CD4-positive, alpha-beta memory T cell (primary cell): Measurements from ENCODE around the gene DOCK4. TPM values are rescaled to one million over a fixed set of nuclear protein-coding genes. Genes with fewer than 3 reads are reported as not detected.

Experiments
- CTCF ChIA-PET: fragments of 350-600 bp; sonication (Branson Sonifier 250); formaldehyde crosslinking; loops from one replicate; lab custom pipeline; 2021; ENCODE audit warnings: inconsistent platforms; ENCODE audit not compliant: partially characterized antibody; lab: Charles Lee
- POLR2A ChIA-PET: fragments of 350-600 bp; sonication (Branson Sonifier 250); formaldehyde crosslinking; loops from one replicate; lab custom pipeline; 2021; ENCODE audit not compliant: partially characterized antibody; lab: Charles Lee
- DNase-seq, 5 donors: peaks; one replicate each; pipeline versions ENCODE4 v3.0.0 to v3.0.0-alpha.2; 2020 to 2022; ENCODE audit warnings: mixed read lengths in 1 of 5
- H3K27ac ChIP-seq: one replicate; pipeline ENCODE4 v1.7.0; 2013; ENCODE audit warnings: low read depth, low read length
- H3K27me3 ChIP-seq: 2 replicates; pipeline ENCODE4 v1.7.0; 2013; ENCODE audit warnings: mild to moderate bottlenecking, low read length, moderate library complexity; ENCODE audit not compliant: insufficient read depth
- H3K36me3 ChIP-seq: 2 replicates; pipeline ENCODE4 v1.7.0; 2013; ENCODE audit warnings: mild to moderate bottlenecking, low read length, moderate library complexity; ENCODE audit not compliant: insufficient read depth
- H3K4me1 ChIP-seq: 2 replicates; pipeline ENCODE4 v1.7.0; 2013; ENCODE audit warnings: mild to moderate bottlenecking, low read length, moderate library complexity; ENCODE audit not compliant: insufficient read depth
- H3K4me3 ChIP-seq, 2 donors: one replicate each; pipeline ENCODE4 v1.7.0; 2013; ENCODE audit warnings: low read length in 2 of 2, mild to moderate bottlenecking in 1 of 2
- H3K9me3 ChIP-seq, 2 donors: one replicate each; pipeline ENCODE4 v1.7.0; 2013; ENCODE audit warnings: low read length in 2 of 2, control low read depth in 1 of 2; ENCODE audit not compliant: control insufficient read depth in 1 of 2
- H3K27ac Mint-ChIP-seq, 7 donors: one replicate each; pipeline ENCODE4 v1.8.0; 2020 to 2021; ENCODE audit warnings: mixed read lengths in 7 of 7, mild to moderate bottlenecking in 6 of 7, inconsistent platforms in 3 of 7, moderate library complexity in 3 of 7
- H3K27me3 Mint-ChIP-seq, 2 donors: one replicate each; pipeline ENCODE4 v1.8.0; 2020 to 2021; ENCODE audit warnings: mixed read lengths in 2 of 2
- H3K36me3 Mint-ChIP-seq, 2 donors: one replicate each; pipeline ENCODE4 v1.8.0; 2020 to 2021; ENCODE audit warnings: mixed read lengths in 2 of 2, inconsistent platforms in 1 of 2, mild to moderate bottlenecking in 1 of 2
- H3K4me1 Mint-ChIP-seq, 4 donors: one replicate each; pipeline ENCODE4 v1.8.0; 2020 to 2021; ENCODE audit warnings: mixed read lengths in 4 of 4, mild to moderate bottlenecking in 1 of 4
- H3K4me3 Mint-ChIP-seq, 8 donors: one replicate each; pipeline ENCODE4 v1.8.0; 2020 to 2021; ENCODE audit warnings: mixed read lengths in 8 of 8, mild to moderate bottlenecking in 7 of 8, moderate library complexity in 6 of 8, inconsistent platforms in 3 of 8
- H3K9me3 Mint-ChIP-seq, 8 donors: one replicate each; pipeline ENCODE4 v1.8.0; 2020 to 2021; ENCODE audit warnings: mixed read lengths in 8 of 8, mild to moderate bottlenecking in 5 of 8, inconsistent platforms in 3 of 8, moderate library complexity in 1 of 8
- intact Hi-C: fragments of 100-400 bp; cut with micrococcal nuclease; formaldehyde crosslinking; loops from one replicate; pipeline ENCODE4 v1.15.1; 2023
- polyA plus RNA-seq, 2 donors: library from polyadenylated mRNA; unstranded; fragments of 300-500 nt; fragmentation: Illumina TruSeq; gene quantifications; one replicate each; pipeline ENCODE4 v1.2.3, GENCODE V29; 2021
- total RNA-seq, 2 experiments: library from RNA; stranded (reverse); gene quantifications; one replicate each; pipeline ENCODE4 v1.2.3, GENCODE V29; 2021

The DOCK4 gene
- total and polyA plus RNA-seq, 4 experiments from 2014 or later: 0.47 to 1.5 (median 1.2) TPM; not detected in 1

DNA sequence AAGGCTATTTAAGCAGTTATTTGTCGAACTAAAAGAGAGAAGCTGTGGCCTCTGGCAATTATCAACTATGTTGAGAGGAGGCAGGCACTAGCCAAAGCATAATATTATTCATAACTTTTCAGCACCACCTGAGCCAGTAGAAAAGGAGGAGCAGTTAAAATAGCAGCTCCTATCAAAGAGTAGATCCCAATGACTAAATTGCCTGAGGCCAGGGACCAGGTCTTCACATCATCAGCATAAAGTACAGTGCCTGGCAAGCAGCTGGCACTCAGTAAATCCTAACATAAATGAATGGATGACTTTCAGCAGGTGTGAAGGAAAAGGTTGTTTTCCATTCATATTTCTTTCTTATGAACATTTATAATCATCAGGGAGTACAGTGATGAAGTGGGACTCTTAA lies 334.9 kb downstream of the DOCK4 start:
- H3K4me1 Mint-ChIP-seq: no peaks in the 10 kb centered on the region
- no peak overlapping the region for H3K27ac ChIP-seq
- no peaks in the 10 kb centered on the region for H3K36me3 ChIP-seq

DNA sequence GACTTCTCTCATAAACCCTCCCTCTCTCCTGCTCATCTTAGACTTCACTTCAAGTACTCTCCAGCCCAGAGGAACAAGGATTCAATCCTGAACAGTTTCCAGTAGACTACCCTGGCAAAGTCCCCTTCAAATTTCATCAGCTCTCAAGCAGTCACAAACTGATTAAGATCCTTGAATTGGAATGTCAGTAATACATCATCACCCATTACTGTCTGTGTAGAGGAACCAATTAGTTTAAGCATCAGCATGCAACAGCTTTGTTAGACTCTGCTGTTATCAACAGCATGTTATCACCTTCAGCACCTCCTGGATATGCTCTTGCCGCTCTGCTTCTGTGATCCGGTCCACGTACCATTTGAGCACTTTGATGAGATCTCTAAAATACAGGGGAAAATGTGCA lies 336.9 kb downstream of the DOCK4 start:
- no peaks in the 10 kb centered on the region for H3K9me3 ChIP-seq
- no peak overlapping the region for H3K4me3 ChIP-seq
- H3K36me3 ChIP-seq: no peaks in the 10 kb centered on the region
- intact Hi-C loops: no loop called here
- POLR2A ChIA-PET: no interaction called here
- H3K4me1 Mint-ChIP-seq: no peaks in the 10 kb centered on the region
- no peak for DNase-seq
- CTCF ChIA-PET: no interaction called here
- no peak overlapping the region for H3K27ac ChIP-seq
- no peaks in the 10 kb centered on the region for H3K27me3 ChIP-seq
- no peak overlapping the region for H3K4me3 Mint-ChIP-seq
- H3K36me3 Mint-ChIP-seq: no peaks in the 10 kb centered on the region
- H3K4me1 ChIP-seq: no peaks in the 10 kb centered on the region
- H3K27ac Mint-ChIP-seq: no peak overlapping the region
- peaks cover 0 to 3% of the 10 kb centered on the region in 2 donors for H3K27me3 Mint-ChIP-seq
- H3K9me3 Mint-ChIP-seq: no peaks in the 10 kb centered on the region

More for the DNA sequence above, 334.9 kb downstream of the DOCK4 start:
- H3K27ac Mint-ChIP-seq: no peak overlapping the region
- no peak overlapping the region for H3K4me3 ChIP-seq
- no peaks in the 10 kb centered on the region for H3K9me3 ChIP-seq
- H3K4me3 Mint-ChIP-seq: no peak overlapping the region
- POLR2A ChIA-PET: no interaction called here
- H3K27me3 ChIP-seq: no peaks in the 10 kb centered on the region
- intact Hi-C loops: no loop called here
- no peaks in the 10 kb centered on the region for H3K36me3 Mint-ChIP-seq
- no peak for DNase-seq
- H3K9me3 Mint-ChIP-seq: no peaks in the 10 kb centered on the region
- no peaks in the 10 kb centered on the region for H3K4me1 ChIP-seq
- CTCF ChIA-PET: no interaction called here
- peaks cover 0 to 3% of the 10 kb centered on the region in 2 donors for H3K27me3 Mint-ChIP-seq

DNA sequence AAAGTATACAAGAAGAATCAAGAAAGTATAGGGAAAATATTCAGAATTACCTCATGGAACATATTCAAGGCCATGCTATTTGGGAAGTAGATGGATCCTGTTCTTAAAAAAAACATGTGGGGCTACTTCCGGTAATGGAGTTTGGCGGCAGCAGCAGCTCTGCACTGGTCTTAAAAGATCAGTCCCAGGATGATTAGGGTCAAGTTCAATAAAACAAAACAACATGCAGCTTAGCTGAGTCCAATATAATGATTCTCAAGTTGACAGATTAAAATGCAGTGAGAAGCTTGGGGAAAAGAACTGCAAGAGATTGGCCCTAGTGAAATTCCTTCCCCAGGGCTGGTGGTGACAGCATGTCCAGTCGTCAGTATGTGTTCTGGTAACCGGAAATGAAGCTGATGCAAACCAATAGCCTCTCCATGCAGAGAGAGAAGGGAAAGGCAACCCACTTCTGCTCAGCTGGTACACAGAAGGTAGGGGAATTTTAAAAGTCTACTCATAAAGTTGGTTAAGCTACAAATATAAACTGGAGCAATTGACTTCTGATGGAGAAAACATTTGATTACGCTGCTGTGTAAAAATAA lies 338.8 kb downstream of the DOCK4 start:
- no peaks in the 10 kb centered on the region for H3K36me3 ChIP-seq
- Mint-ChIP-seq H3K4me1 (no peaks in the 10 kb centered on the region), H3K36me3 (no peaks in the 10 kb centered on the region), H3K4me3 (no peak overlapping the region), H3K27ac (no peak overlapping the region), H3K27me3 (no peaks in the 10 kb centered on the region), H3K9me3 (no peaks in the 10 kb centered on the region)
- ChIA-PET CTCF (no interaction called here), POLR2A (no interaction called here)
- no peak overlapping the region for H3K27ac ChIP-seq
- no peaks in the 10 kb centered on the region for H3K4me1 ChIP-seq
- no peak overlapping the region for H3K4me3 ChIP-seq
- intact Hi-C loops: no loop called here
- no peaks in the 10 kb centered on the region for H3K27me3 ChIP-seq
- DNase-seq: no peak
- no peaks in the 10 kb centered on the region for H3K9me3 ChIP-seq

GRCh38 chr7:111866787-111867186 lies 339.4 kb downstream of the DOCK4 start:
- H3K9me3 Mint-ChIP-seq: no peaks in the 10 kb centered on the region
- intact Hi-C loops: no loop called here
- no peaks in the 10 kb centered on the region for H3K27me3 Mint-ChIP-seq
- ChIA-PET POLR2A (no interaction called here), CTCF (no interaction called here)
- H3K36me3 Mint-ChIP-seq: no peaks in the 10 kb centered on the region
- H3K4me1 Mint-ChIP-seq: no peaks in the 10 kb centered on the region
- no peaks in the 10 kb centered on the region for H3K27me3 ChIP-seq
- no peak overlapping the region for H3K27ac Mint-ChIP-seq
- H3K4me1 ChIP-seq: no peaks in the 10 kb centered on the region
- no peak for DNase-seq
- no peak overlapping the region for H3K27ac ChIP-seq
- H3K9me3 ChIP-seq: no peaks in the 10 kb centered on the region
- H3K4me3 ChIP-seq: no peak overlapping the region
- no peak overlapping the region for H3K4me3 Mint-ChIP-seq
- no peaks in the 10 kb centered on the region for H3K36me3 ChIP-seq

- Histone ChIP-seq H3K4me1 (no peaks in the 10 kb centered on the region), H3K36me3 (no peaks in the 10 kb centered on the region), H3K27ac (no peak overlapping the region), H3K4me3 (no peak overlapping the region), H3K9me3 (no peaks in the 10 kb centered on the region), H3K27me3 (no peaks in the 10 kb centered on the region)
- DNase-seq: no peak
- no peaks in the 10 kb centered on the region for H3K27me3 Mint-ChIP-seq
- H3K27ac Mint-ChIP-seq: no peak overlapping the region
- POLR2A ChIA-PET: no interaction called here
- no peaks in the 10 kb centered on the region for H3K4me1 Mint-ChIP-seq
- no peak overlapping the region for H3K4me3 Mint-ChIP-seq
- intact Hi-C loops: no loop called here
- H3K9me3 Mint-ChIP-seq: no peaks in the 10 kb centered on the region
- no peaks in the 10 kb centered on the region for H3K36me3 Mint-ChIP-seq
- CTCF ChIA-PET: no interaction called here
Observed at GRCh38 chr7:111865430-111865829, 340.8 kb downstream of the DOCK4 start.

DNA sequence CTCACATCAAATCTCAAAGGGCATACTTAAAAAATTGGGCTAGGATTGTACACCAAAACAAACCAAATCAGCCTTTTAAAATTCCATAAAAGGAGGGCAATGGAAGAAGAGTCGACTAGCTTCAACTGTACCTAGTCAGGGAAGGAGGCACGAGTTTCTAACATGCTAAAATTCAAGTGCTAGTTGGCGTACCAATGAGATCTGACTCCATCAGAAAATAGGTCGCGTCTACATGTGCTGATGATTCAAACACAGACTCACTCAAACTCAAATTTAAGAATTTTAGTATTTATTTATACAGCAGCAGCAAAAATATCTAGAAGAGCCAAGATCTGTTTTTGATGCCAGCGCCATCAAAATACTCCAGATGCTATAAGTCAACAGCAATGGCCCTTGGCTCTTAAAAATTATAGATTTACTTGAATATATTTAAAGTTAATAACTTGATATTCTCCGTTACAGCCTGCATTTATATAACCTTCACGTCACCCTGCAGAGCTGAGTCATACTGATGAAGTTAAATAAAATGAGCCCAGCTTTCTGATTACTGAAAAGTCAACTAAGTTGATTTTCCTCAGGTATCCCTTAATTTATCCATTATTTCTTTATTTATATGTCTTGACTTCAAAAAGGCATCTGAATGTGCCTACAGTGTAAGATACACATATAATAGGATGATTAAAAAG lies 341.8 kb downstream of the DOCK4 start:
- Histone ChIP-seq H3K4me1 (no peaks in the 10 kb centered on the region), H3K27me3 (no peaks in the 10 kb centered on the region), H3K36me3 (no peaks in the 10 kb centered on the region), H3K4me3 (no peak overlapping the region), H3K9me3 (no peaks in the 10 kb centered on the region), H3K27ac (no peak overlapping the region)
- Mint-ChIP-seq H3K27me3 (no peaks in the 10 kb centered on the region), H3K9me3 (no peaks in the 10 kb centered on the region), H3K27ac (no peak overlapping the region), H3K4me1 (peaks cover 0 to 1% (median 0%) of the 10 kb centered on the region in 4 donors), H3K4me3 (no peak overlapping the region), H3K36me3 (no peaks in the 10 kb centered on the region)
- intact Hi-C loops: no loop called here
- ChIA-PET POLR2A (no interaction called here), CTCF (no interaction called here)
- DNase-seq: no peak

DNA sequence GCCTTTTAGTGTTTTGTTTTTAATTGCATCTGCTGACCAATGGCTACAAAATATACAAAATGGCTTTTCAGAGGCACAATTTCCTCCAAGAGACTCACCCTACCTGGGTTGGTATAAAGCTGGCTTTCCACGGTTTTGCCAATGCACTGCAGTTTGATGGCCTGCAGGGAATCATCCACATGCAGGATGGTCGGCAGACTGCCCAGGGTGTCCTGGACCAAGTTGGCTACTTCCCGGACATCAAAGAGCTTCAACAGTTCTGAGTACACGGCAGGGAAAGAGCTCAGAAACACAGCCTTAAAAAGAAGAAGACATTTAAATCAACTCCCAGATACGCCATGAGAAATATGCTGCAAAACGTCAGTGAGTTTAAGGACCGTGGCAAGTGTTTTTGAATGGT lies 342.9 kb downstream of the DOCK4 start:
- Histone ChIP-seq H3K4me3 (no peak overlapping the region), H3K27me3 (no peaks in the 10 kb centered on the region), H3K36me3 (no peaks in the 10 kb centered on the region), H3K9me3 (no peaks in the 10 kb centered on the region), H3K4me1 (no peaks in the 10 kb centered on the region), H3K27ac (no peak overlapping the region)
- Mint-ChIP-seq H3K27me3 (peaks cover 0 to 2% of the 10 kb centered on the region in 2 donors), H3K36me3 (no peaks in the 10 kb centered on the region), H3K9me3 (no peaks in the 10 kb centered on the region), H3K4me1 (peaks cover 0 to 1% (median 0%) of the 10 kb centered on the region in 4 donors), H3K4me3 (no peak overlapping the region), H3K27ac (no peak overlapping the region)
- intact Hi-C loops: no loop called here
- CTCF ChIA-PET: no interaction called here
- DNase-seq: no peak
- POLR2A ChIA-PET: no interaction called here
